Suprapubic skin (tissue), 4 donors: ENCODE results near the gene MAGEB3. TPM values are rescaled to one million over a fixed set of nuclear protein-coding genes. Genes with fewer than 3 reads are reported as not detected.
"Not testable (repeated sequence)": the region's sequence is repeated elsewhere in the genome, so short reads cannot be mapped to it uniquely, and the experiment has no call there.

Experiments
- DNase-seq, 2 donors: peaks; one replicate each; pipeline ENCODE4 v3.0.0-alpha.2; 2019; ENCODE audit warnings: low spot score in 2 of 2
- H3K27ac ChIP-seq: fragments of 200-600 bp; sonication (generic); one replicate; pipeline ENCODE4 v1.5.1; 2019
- H3K27me3 ChIP-seq: fragments of 200-600 bp; sonication (generic); one replicate; pipeline ENCODE4 v1.5.1; 2019
- H3K36me3 ChIP-seq: fragments of 200-600 bp; sonication (generic); one replicate; pipeline ENCODE4 v1.5.1; 2019
- H3K4me1 ChIP-seq: fragments of 200-600 bp; sonication (generic); one replicate; pipeline ENCODE4 v1.5.1; 2019
- H3K4me3 ChIP-seq: fragments of 200-600 bp; sonication (generic); one replicate; pipeline ENCODE4 v1.5.1; 2019; ENCODE audit warnings: mild to moderate bottlenecking
- H3K9me3 ChIP-seq: fragments of 200-600 bp; sonication (generic); one replicate; pipeline ENCODE4 v1.5.1; 2019
- EP300 ChIP-seq: sonication (generic); formaldehyde crosslinking; IDR thresholded peaks from one replicate; pipeline ENCODE4 v1.6.1; 2017; ENCODE audit warnings: antibody characterized with exemption
- POLR2A ChIP-seq, 2 donors: fragments of 450-650 bp; IDR thresholded peaks; one replicate each; pipeline ENCODE4 v1.6.1; 2017; ENCODE audit warnings: antibody characterized with exemption in 2 of 2, mild to moderate bottlenecking in 2 of 2, moderate library complexity in 2 of 2
- POLR2AphosphoS5 ChIP-seq, 3 donors: sonication (generic); formaldehyde crosslinking; IDR thresholded peaks; one replicate each; pipeline ENCODE4 v1.6.1; 2017; ENCODE audit warnings: antibody characterized with exemption in 3 of 3
- WGBS: methylation state at CpG from one replicate; pipeline ENCODE4 v1.1.5; 2018; 5-methylcytosine and 5-hydroxymethylcytosine counted together
- total RNA-seq, 4 donors: library from RNA; depleted of rRNA; stranded (reverse); fragments of >200 nt; gene quantifications; one replicate each; pipeline ENCODE4 v1.1.0, GENCODE V29; 2016
- TF ChIP-seq, protein P1 (sequence below), 2 donors: fragments of 200-600 bp in 1 of 2; fragments of 450-650 bp in 1 of 2; sonication (generic) in 1 of 2; IDR thresholded peaks; one replicate each; pipeline ENCODE4 v1.5.1; 2016 to 2019; ENCODE audit warnings: antibody characterized with exemption in 2 of 2, mild to moderate bottlenecking in 1 of 2, moderate library complexity in 1 of 2

Gene MAGEB3, protein sequence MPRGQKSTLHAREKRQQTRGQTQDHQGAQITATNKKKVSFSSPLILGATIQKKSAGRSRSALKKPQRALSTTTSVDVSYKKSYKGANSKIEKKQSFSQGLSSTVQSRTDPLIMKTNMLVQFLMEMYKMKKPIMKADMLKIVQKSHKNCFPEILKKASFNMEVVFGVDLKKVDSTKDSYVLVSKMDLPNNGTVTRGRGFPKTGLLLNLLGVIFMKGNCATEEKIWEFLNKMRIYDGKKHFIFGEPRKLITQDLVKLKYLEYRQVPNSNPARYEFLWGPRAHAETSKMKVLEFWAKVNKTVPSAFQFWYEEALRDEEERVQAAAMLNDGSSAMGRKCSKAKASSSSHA
- not detected for total RNA-seq

DNA sequence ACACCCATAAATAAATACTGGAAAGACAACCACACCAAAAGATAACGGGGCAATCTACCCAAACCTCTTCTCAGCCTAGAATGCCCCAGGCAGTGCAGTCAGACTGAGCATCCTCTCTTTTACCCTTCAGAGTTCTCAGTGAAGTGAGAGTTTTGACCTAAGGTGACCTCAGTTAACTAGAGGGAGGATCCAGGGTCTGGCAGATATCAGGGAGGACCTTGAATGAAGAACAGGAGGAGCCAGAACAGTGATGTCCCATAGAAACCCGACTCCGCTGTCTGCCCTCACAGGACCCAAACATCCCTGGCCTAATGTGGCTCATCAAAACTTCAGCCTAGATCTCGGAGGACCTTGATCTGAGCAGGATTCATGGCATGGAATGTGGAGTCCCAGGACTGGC lies at the start of gene MAGEB3:
Gene MAGEB3 (plus strand): TSS at position 263 of the 400 bp plus-strand sequence. CDS start 5,268 bp downstream, outside the sequence.
- H3K36me3 ChIP-seq, result no peaks in the 10 kb centered on the region
- H3K27me3 ChIP-seq, result no peaks in the 10 kb centered on the region
- H3K4me3 ChIP-seq, result no peak within 1 kb of the TSS
- TF ChIP-seq, protein P1, sequence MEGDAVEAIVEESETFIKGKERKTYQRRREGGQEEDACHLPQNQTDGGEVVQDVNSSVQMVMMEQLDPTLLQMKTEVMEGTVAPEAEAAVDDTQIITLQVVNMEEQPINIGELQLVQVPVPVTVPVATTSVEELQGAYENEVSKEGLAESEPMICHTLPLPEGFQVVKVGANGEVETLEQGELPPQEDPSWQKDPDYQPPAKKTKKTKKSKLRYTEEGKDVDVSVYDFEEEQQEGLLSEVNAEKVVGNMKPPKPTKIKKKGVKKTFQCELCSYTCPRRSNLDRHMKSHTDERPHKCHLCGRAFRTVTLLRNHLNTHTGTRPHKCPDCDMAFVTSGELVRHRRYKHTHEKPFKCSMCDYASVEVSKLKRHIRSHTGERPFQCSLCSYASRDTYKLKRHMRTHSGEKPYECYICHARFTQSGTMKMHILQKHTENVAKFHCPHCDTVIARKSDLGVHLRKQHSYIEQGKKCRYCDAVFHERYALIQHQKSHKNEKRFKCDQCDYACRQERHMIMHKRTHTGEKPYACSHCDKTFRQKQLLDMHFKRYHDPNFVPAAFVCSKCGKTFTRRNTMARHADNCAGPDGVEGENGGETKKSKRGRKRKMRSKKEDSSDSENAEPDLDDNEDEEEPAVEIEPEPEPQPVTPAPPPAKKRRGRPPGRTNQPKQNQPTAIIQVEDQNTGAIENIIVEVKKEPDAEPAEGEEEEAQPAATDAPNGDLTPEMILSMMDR (IDR thresholded peaks at IDR 0.05), result no peak
- TF ChIP-seq EP300, result no peak
- no peak for TF ChIP-seq POLR2A (IDR thresholded peaks at IDR 0.05)
- no peak for TF ChIP-seq POLR2AphosphoS5 (IDR thresholded peaks at IDR 0.05)
- no peaks in the 10 kb centered on the region for H3K9me3 ChIP-seq
- H3K27ac ChIP-seq, result no peak within 1 kb of the TSS
- DNase-seq, result no peak
- WGBS, result 60% methylated on average over 4 of the region's 4 CpGs
- H3K4me1 ChIP-seq, result no peaks in the 10 kb centered on the region

GRCh38 chrX:30181353-30181752 lies 49.1 kb upstream of the MAGEB3 start:
- no peak overlapping the region for H3K4me3 ChIP-seq
- no peak for DNase-seq
- 28% methylated on average over 1 of the region's 1 CpG for WGBS
- TF ChIP-seq EP300, result no peak
- TF ChIP-seq, protein P1 (IDR thresholded peaks at IDR 0.05), result no peak
- TF ChIP-seq POLR2AphosphoS5 (IDR thresholded peaks at IDR 0.05), result no peak
- TF ChIP-seq POLR2A (IDR thresholded peaks at IDR 0.05), result no peak
- no peaks in the 10 kb centered on the region for H3K4me1 ChIP-seq
- H3K27ac ChIP-seq, result no peak overlapping the region
- no peaks in the 10 kb centered on the region for H3K9me3 ChIP-seq
- no peaks in the 10 kb centered on the region for H3K27me3 ChIP-seq
- H3K36me3 ChIP-seq, result no peaks in the 10 kb centered on the region

GRCh38 chrX:30183554-30183953 lies 46.9 kb upstream of the MAGEB3 start:
- TF ChIP-seq POLR2A (IDR thresholded peaks at IDR 0.05), result no peak
- no peak for TF ChIP-seq POLR2AphosphoS5 (IDR thresholded peaks at IDR 0.05)
- no peak for TF ChIP-seq EP300
- TF ChIP-seq, protein P1 (IDR thresholded peaks at IDR 0.05), result no peak
- H3K9me3 ChIP-seq, result no peaks in the 10 kb centered on the region
- H3K27me3 ChIP-seq, result no peaks in the 10 kb centered on the region

GRCh38 chrX:30190426-30190825 lies 40.0 kb upstream of the MAGEB3 start:
- Histone ChIP-seq H3K27me3 (no peaks in the 10 kb centered on the region), H3K9me3 (no peaks in the 10 kb centered on the region), H3K4me3 (no peak overlapping the region), H3K4me1 (no peaks in the 10 kb centered on the region), H3K36me3 (no peaks in the 10 kb centered on the region), H3K27ac (no peak overlapping the region)
- TF ChIP-seq POLR2A (IDR thresholded peaks at IDR 0.05) (no peak), POLR2AphosphoS5 (IDR thresholded peaks at IDR 0.05) (no peak), EP300 (no peak)
- TF ChIP-seq, protein P1 (IDR thresholded peaks at IDR 0.05), result no peak
- 76% methylated on average over 2 of the region's 2 CpGs for WGBS
- no peak for DNase-seq

More at GRCh38 chrX:30183554-30183953, 46.9 kb upstream of the MAGEB3 start:
- 62% methylated on average over 3 of the region's 3 CpGs for WGBS
- Histone ChIP-seq H3K27ac (no peak overlapping the region), H3K4me1 (no peaks in the 10 kb centered on the region), H3K4me3 (no peak overlapping the region), H3K36me3 (no peaks in the 10 kb centered on the region)
- no peak for DNase-seq

- WGBS, result 65% methylated on average over 6 of the region's 6 CpGs
- not testable (repeated sequence) for H3K27me3 ChIP-seq, H3K36me3 ChIP-seq, DNase-seq, H3K4me3 ChIP-seq, H3K9me3 ChIP-seq, H3K27ac ChIP-seq, H3K4me1 ChIP-seq
Observed at GRCh38 chrX:30193910-30194309, 36.5 kb upstream of the MAGEB3 start.
